AG09309 (cell line): ENCODE results near the gene CREBRF.

Experiments
- DNase-seq: peaks from one replicate; pipeline ENCODE4 v3.0.0-alpha.2; 2010; ENCODE audit warnings: low read depth
- H3K4me3 ChIP-seq: 2 replicates; pipeline ENCODE4 v1.5.1; 2011; ENCODE audit warnings: mild to moderate bottlenecking, low read depth, low read length, moderate library complexity; ENCODE audit not compliant: control insufficient read depth
- TF ChIP-seq, protein P1 (sequence below): IDR thresholded peaks from 2 replicates; pipeline ENCODE4 v1.5.1; 2011; ENCODE audit warnings: mild to moderate bottlenecking, low read depth, low read length, inconsistent platforms; ENCODE audit not compliant: insufficient read depth, control insufficient read depth; ENCODE audit errors: missing control alignments

The CREBRF gene

GRCh38 chr5:173055983-173056782 is at the start of gene CREBRF:
CREBRF (plus strand) TSS chr5:173056352; CDS start chr5:173080776, 24,424 bp downstream.
- H3K4me3 ChIP-seq = peak within 1 kb of the TSS; percentile 64
- peak; percentile 76 for DNase-seq
- TF ChIP-seq, protein P1, sequence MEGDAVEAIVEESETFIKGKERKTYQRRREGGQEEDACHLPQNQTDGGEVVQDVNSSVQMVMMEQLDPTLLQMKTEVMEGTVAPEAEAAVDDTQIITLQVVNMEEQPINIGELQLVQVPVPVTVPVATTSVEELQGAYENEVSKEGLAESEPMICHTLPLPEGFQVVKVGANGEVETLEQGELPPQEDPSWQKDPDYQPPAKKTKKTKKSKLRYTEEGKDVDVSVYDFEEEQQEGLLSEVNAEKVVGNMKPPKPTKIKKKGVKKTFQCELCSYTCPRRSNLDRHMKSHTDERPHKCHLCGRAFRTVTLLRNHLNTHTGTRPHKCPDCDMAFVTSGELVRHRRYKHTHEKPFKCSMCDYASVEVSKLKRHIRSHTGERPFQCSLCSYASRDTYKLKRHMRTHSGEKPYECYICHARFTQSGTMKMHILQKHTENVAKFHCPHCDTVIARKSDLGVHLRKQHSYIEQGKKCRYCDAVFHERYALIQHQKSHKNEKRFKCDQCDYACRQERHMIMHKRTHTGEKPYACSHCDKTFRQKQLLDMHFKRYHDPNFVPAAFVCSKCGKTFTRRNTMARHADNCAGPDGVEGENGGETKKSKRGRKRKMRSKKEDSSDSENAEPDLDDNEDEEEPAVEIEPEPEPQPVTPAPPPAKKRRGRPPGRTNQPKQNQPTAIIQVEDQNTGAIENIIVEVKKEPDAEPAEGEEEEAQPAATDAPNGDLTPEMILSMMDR = no peak

DNA sequence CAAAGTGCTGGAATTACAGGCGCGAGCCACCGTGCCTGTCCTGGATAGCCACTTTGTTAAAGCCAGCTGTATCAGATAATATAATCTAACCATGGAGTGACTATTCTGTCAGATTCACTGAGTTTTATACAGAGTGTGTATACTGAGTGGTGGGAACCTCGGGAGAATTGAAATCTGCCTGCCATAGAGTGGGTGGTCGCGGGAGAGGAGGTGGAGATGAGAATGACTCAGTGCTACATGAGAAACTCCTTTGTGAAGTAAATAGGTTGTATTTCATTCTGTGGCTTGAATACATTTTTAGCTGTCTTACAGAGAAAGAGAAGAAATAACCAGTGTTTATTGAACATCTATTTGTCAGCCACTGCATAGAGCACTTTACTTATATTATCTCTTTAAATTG is 46.1 kb upstream of the CREBRF start:
- TF ChIP-seq, protein P1 = no peak
- no peak for DNase-seq
- H3K4me3 ChIP-seq = no peak overlapping the region

DNA sequence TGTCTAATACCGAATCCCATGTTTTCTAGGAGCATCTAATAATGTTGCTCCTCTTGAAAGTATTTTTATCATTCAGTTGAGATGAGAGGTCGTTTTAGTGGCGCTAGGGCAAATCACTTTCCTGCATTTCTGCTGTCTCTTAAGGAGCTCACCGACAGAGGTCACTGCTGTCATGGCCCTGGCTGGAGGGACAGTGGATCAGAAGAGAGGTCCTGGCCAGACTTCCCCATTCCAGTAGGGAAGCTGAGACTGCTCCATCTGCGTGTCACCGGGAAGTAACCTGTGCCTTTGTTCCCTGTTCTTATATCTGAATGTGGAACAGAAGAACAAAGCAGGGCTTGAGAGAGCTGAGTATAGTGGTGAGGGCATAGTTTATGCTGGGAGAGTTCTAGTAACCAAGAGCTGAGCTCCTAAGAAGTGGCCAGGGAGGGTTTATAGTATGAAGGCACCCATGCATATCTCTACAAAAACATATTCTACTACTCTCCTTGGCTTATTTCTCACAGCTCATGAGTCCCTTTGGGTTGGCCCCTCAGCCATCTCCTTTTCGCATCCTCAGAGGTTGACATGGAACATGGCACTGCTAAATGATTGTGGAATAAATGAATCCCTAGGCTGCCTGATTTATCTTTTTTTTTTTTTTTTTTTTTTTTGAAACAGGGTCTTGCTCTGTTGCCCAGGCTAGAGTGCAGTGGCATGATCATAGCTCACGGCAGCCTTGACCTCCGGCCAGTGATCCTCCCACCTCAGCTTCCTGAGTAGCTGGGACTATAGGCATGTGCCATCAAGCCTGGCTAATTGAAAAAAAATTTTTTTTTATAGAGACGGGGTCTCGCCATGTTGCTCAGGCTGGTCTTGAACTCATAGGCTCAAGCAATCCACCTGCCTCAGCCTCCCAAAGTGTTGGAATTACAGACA is 45.3 kb upstream of the CREBRF start:
- H3K4me3 ChIP-seq = no peak overlapping the region
- DNase-seq = no peak
- TF ChIP-seq, protein P1 = peak; percentile 22

GRCh38 chr5:173011566-173011965 is 44.6 kb upstream of the CREBRF start:
- TF ChIP-seq, protein P1 = no peak
- H3K4me3 ChIP-seq = no peak overlapping the region
- DNase-seq = no peak

DNA sequence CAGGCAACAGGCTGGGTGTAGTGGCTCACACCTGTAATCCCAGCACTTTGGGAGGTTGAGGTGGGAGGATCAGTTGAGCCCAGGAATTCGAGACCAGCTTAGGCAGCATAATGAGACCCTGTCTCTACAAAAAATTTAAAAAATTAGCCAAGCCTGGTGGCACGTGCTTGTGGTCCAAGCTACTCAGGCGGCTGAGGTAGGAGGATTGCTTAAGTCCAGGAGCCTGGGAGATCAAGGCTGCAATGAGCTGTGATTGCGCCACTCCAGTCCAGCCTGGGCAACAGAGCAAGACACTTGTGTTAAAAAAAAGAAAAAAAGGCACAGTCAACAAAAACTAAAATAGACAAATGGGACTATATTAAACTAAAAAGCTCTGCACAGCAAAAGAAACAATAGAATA is 43.3 kb upstream of the CREBRF start:
- H3K4me3 ChIP-seq = no peak overlapping the region
- TF ChIP-seq, protein P1 = no peak
- no peak for DNase-seq

GRCh38 chr5:173014671-173015070 is 41.5 kb upstream of the CREBRF start:
- TF ChIP-seq, protein P1 = no peak
- H3K4me3 ChIP-seq = no peak overlapping the region
- DNase-seq = no peak
